GM18508 (cell line): Measurements from ENCODE around the gene AXL.

Experiments used
- ATAC-seq: cut with Tn5 transposase; IDR thresholded peaks from one replicate; pipeline ENCODE4 v1.9.1; 2021; ENCODE audit warnings: moderate number of reproducible peaks; ENCODE audit not compliant: insufficient read depth, unreplicated experiment

Gene AXL

GRCh38 chr19:41233748-41234240, 14.8 kb downstream of the AXL start:
- no peak for ATAC-seq

GRCh38 chr19:41234512-41235168, 15.6 kb downstream of the AXL start:
- ATAC-seq = no peak

GRCh38 chr19:41235480-41235879, 16.5 kb downstream of the AXL start:
- no peak for ATAC-seq

GRCh38 chr19:41238244-41238643, 19.2 kb downstream of the AXL start:
- ATAC-seq = no peak

GRCh38 chr19:41239363-41239762, 20.3 kb downstream of the AXL start:
- ATAC-seq = no peak

- no peak for ATAC-seq
Measured at GRCh38 chr19:41239961-41240574, 21.0 kb downstream of the AXL start.

- no peak for ATAC-seq
Measured at GRCh38 chr19:41241859-41242258, 22.8 kb downstream of the AXL start.

GRCh38 chr19:41244117-41244516, 25.1 kb downstream of the AXL start:
- ATAC-seq = no peak

- no peak for ATAC-seq
Measured at GRCh38 chr19:41245843-41246242, 26.8 kb downstream of the AXL start.

- ATAC-seq = no peak
Measured at GRCh38 chr19:41248895-41249294, 29.9 kb downstream of the AXL start.

GRCh38 chr19:41249707-41250423, 30.8 kb downstream of the AXL start:
- ATAC-seq = no peak

- ATAC-seq = no peak
Measured at GRCh38 chr19:41253660-41254059, 34.6 kb downstream of the AXL start.

- no peak for ATAC-seq
Measured at GRCh38 chr19:41255171-41255570, 36.1 kb downstream of the AXL start.

GRCh38 chr19:41261474-41262190, 42.6 kb downstream of the AXL start:
- ATAC-seq = no peak

- peak; percentile 2 for ATAC-seq
Measured at GRCh38 chr19:41263042-41263849, 44.2 kb downstream of the AXL start.

- peak; percentile 52 for ATAC-seq
Measured at GRCh38 chr19:41263850-41264580, 45.0 kb downstream of the AXL start, which contains the start of gene HNRNPUL1. Gene HNRNPUL1, plus strand, starts transcription at chr19:41264372. Its CDS starts 132 bp downstream, at chr19:41264504.

- ATAC-seq = no peak
Measured at GRCh38 chr19:41264581-41265394, 45.8 kb downstream of the AXL start.

GRCh38 chr19:41265395-41266153, 46.6 kb downstream of the AXL start:
- ATAC-seq = no peak
